GM23248 (cell line): ENCODE data around the gene OPRL1.

Experiments
- EZH2 ChIP-seq: fragments of 200-600 bp; sonication (generic); IDR thresholded peaks from 2 replicates; pipeline ENCODE4 v1.6.1; 2018; ENCODE audit warnings: antibody characterized with exemption, mild to moderate bottlenecking; ENCODE audit not compliant: insufficient read depth, poor library complexity, severe bottlenecking
- EZH2phosphoT487 ChIP-seq: fragments of 200-600 bp; sonication (generic); IDR thresholded peaks from 2 replicates; pipeline ENCODE4 v1.6.1; 2018; ENCODE audit warnings: antibody characterized with exemption, moderate library complexity, mild to moderate bottlenecking, low read depth; ENCODE audit not compliant: insufficient read depth

GRCh38 chr20:64042054-64042781 is 37.7 kb upstream of the OPRL1 start:
- TF ChIP-seq EZH2phosphoT487 = no peak
- peak; percentile 91 for TF ChIP-seq EZH2
